Transverse colon (tissue), 3 donors: ENCODE results near the gene DMRTC2.

Experiments used
- CTCF ChIP-seq, 5 experiments: fragments of 200-600 bp in 3 of 5; fragments of 450-650 bp in 2 of 5; sonication (generic) in 3 of 5; IDR thresholded peaks; 1 replicate in 2 of 5; 2 replicates in 3 of 5; pipeline ENCODE4 v1.5.1; 2016 to 2017; ENCODE audit warnings: antibody characterized with exemption in 5 of 5, inconsistent platforms in 3 of 5, mild to moderate bottlenecking in 2 of 5, moderate library complexity in 1 of 5
- EP300 ChIP-seq: sonication (generic); formaldehyde crosslinking; IDR thresholded peaks from one replicate; pipeline ENCODE4 v1.6.1; 2017; ENCODE audit warnings: antibody characterized with exemption, low read depth

- TF ChIP-seq CTCF (IDR thresholded peaks at IDR 0.05) (peak; percentile 62 to 99 (median 79)), EP300 (no peak)
These were observed 15.0 kb downstream of the DMRTC2 start, which contains the start of gene RPS19 for GRCh38 chr19:41859618-41860418.
